Posterior cingulate gyrus (tissue), 11 donors: ENCODE results near the gene PPP1R9B.

Source experiments
- DNase-seq, 10 donors: peaks; one replicate each; pipeline versions ENCODE4 v3.0.0 to v3.0.0-alpha.2; 2020 to 2021; ENCODE audit warnings: mixed read lengths in 3 of 10
- intact Hi-C: fragments of 100-400 bp; cut with DNase I; formaldehyde crosslinking; loops from one replicate; pipeline ENCODE4 v1.15.1; 2023

The PPP1R9B gene, protein sequence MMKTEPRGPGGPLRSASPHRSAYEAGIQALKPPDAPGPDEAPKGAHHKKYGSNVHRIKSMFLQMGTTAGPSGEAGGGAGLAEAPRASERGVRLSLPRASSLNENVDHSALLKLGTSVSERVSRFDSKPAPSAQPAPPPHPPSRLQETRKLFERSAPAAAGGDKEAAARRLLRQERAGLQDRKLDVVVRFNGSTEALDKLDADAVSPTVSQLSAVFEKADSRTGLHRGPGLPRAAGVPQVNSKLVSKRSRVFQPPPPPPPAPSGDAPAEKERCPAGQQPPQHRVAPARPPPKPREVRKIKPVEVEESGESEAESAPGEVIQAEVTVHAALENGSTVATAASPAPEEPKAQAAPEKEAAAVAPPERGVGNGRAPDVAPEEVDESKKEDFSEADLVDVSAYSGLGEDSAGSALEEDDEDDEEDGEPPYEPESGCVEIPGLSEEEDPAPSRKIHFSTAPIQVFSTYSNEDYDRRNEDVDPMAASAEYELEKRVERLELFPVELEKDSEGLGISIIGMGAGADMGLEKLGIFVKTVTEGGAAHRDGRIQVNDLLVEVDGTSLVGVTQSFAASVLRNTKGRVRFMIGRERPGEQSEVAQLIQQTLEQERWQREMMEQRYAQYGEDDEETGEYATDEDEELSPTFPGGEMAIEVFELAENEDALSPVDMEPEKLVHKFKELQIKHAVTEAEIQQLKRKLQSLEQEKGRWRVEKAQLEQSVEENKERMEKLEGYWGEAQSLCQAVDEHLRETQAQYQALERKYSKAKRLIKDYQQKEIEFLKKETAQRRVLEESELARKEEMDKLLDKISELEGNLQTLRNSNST

DNA sequence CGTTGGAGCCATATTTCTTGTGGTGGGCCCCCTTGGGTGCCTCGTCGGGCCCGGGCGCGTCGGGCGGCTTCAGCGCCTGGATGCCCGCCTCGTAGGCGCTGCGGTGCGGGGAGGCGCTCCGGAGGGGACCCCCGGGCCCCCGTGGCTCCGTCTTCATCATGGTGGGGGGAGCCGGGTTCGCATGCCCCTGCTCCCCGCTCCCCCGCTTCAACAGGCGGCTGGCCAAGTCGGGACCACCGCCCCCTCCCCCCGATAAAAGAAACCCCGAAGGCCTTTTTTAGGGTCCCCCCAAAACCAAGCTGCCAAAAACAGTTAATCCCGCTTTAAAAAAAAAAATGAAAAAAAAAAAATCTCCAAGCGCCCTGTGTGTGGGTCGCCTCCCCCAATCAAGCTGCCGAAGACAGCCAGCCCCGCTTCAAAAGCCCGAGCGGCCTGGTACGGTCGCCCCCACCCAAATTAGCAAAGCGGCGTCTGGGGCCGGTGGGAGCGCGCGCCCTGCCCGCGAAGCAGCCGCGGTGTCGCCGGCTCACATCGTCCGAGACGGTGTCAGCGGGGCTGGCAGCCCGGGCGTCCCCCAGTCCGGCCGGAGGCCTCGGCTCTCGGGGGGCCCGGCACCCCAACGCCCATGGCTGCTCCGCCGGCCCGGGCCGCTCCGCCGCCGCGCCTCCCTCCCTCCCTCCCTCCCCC lies at the start of gene PPP1R9B:
PPP1R9B (minus strand) TSS at position 324 of the 687 bp plus-strand sequence; CDS start at position 160, 164 bp downstream.
- intact Hi-C loops, result loop anchor here (1.0 to 2.0 kb wide), 2 partner anchors 11 to 56 kb away; partner anchors contain the start of gene PDK2
- peak in 1 of 10 donors; percentile 80 for DNase-seq

DNA sequence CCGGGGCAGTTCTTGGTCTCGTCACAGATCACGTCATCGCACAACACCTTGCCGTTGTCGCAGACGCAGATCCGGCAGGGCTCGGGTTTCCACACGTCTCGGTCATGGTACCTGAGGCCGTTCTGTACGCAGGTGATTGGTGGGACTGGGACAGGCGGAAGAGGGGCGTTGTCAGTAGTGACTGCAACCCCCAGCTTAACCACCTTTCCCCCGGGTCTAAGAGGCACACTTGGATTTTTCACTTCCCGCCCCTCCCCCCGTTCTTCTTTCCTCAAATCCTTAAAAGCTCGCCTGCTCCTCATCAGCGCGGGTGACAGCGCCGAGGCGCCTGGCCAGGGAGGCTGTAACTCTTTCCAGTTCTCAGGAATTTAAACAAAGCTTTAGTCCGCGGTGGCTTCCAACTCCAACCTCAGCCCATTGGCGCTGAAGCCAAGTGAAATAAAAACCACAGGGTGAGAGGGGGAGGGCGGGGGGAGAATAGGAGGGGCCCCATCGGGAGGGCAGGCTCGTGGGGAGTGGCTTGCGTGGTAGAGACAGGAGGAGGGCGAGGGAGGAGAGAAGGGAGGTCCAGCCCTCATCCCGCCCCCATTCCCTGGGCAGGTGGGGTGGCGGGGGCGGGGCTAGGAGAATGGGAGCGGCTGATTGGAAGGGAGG lies 49.5 kb upstream of the PPP1R9B start:
- DNase-seq, result peak in 3 of 10 donors; percentile 22 to 82 (median 75)
- intact Hi-C loops, result loop anchor here (1.0 to 2.0 kb wide), 3 partner anchors 31 to 97 kb away; no protein-coding TSS in a partner anchor

DNA sequence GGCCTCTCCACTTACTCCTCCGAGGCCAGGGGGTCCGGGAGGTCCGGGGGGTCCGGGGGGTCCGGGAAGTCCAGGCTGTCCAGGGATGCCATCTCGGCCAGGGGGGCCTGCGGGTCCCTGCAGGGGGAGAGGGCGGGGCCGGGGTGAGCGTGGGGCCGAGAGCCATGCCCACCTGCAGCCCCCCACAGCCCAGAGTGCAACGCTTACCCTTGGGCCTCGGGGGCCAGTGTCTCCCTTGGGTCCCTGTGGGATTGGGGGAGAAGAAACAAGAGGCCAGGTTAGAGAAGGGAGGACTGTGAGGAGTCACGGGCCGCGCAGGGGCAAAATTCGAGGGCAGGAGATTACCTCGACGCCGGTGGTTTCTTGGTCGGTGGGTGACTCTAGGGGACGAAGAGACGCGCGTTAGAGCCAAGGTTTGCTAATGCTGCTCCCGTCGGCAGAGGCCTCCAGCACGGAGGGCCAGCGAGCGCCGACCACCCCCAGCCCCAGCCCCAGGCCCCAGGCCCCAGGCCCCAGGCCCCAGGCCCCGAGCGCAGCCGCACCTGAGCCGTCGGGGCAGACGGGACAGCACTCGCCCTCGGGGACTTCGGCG lies 48.8 kb upstream of the PPP1R9B start:
- intact Hi-C loops, result loop anchor here (2.0 kb wide), 1 partner anchor 31 kb away; no protein-coding TSS in a partner anchor

DNA sequence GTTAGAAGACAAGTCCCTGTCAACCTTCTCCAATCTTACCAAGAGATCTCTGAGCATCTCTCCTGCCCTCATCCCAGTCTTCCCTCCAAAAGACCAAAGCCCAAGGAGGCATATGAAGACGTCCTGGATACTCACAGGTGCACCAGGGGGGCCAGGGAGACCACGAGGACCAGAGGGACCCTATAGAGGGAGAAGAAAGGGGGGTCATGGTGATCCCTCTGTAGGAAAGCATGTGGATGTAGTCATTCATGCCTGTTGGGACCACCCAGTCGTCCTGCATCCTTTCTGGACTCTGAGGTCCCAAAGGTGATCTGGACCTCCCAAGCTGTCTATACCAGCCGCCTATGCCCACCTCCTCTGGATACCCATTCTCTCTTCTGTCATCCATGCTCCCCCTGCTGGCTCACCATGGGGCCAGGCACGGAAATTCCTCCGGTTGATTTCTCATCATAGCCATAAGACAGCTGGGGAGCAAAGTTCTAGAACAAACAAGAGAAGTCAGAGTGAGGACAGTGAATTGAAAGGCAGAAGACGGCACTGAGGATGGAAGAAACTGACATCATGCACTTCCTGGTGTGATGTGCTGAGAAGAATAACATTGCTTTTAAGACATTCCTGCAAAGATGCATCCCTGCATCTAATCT lies 47.7 kb upstream of the PPP1R9B start:
- intact Hi-C loops, result loop anchor here (2.0 kb wide), 1 partner anchor 29 kb away; no protein-coding TSS in a partner anchor
- peak in 8 of 10 donors; percentile 56 to 93 (median 64) for DNase-seq

More for the DNA sequence above, 48.8 kb upstream of the PPP1R9B start:
- peak in 3 of 10 donors; percentile 44 to 78 (median 72) for DNase-seq

DNA sequence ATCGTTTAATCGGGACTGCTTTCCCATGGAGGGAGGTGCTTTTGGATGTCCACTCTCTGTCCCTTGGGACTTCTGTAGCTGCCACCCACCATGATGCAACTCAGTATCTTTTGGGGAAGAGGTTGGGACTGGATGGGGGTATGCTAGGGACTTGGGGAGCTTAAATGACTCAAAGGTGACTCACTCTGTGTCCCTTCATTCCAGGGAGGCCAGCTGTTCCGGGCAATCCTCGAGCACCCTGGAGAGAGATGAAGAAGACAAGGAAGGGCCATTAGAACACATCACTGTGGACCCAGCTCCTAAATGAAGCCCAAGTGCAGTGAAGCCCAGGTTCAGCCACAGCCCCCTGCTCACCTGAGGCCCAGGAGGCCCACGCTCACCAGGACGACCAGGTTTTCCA lies 46.3 kb upstream of the PPP1R9B start:
- DNase-seq, result peak in 3 of 10 donors; percentile 20 to 49 (median 23)
- intact Hi-C loops, result no loop called here

DNA sequence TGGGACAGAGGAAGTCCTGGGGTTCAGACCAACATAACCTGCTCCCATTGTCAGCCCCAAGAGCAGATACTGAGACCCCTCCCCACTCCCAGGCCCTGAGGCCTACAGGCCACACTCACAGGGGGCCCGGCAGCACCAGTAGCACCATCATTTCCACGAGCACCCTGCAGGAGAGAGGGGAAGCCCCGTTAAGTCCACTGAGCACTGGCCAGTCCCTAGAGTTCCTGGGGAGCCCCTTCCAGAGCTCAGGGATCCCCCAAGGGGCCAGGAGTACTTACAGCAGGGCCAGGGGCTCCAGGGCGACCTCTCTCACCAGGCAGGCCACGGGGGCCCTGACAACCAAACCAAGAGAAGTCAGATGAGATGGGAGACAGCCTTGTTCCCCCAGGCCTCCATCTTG lies 45.6 kb upstream of the PPP1R9B start:
- intact Hi-C loops, result no loop called here
- peak in 3 of 10 donors; percentile 43 to 61 (median 56) for DNase-seq

DNA sequence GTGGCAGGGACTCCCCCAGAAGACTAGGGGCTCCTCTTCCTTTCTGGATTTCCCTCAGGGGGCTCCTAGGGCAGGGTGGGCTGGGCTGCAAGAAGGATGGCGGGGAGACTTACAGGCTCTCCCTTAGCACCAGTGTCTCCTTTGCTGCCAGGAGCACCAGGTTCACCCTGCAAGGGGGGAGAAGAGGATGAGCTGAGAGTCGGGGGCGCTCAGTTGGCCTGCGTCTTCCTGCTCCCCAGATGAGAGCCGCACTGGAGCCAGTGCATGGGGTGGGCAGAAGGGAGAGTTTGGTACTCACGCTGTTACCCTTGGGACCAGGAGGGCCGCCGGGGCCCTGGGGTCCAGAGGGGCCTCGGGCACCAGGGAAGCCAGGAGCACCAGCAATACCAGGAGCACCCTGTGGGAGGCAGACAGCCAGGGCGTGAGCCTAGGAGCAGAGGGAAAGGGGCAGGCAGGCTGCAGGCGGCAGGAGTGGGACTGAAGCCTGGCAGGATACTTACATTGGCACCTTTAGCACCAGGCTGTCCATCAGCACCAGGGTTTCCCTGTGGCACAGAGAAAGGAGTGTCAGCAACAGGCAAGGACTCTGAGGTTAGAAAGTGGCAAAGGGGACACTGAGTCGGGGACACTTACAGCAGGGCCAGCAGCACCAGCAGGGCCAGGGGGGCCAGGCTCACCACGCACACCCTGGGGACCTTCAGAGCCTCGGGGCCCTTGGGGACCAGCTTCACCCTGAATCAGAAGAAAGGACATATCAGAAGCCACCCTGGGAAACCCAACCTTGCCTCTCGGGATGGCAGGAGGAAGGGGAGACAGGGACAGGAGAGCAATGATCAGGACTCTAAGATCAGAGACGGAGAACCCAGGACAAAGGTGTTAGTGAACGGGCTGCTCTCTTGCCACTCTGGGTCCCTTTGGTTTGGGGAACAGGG lies 44.7 kb upstream of the PPP1R9B start:
- intact Hi-C loops, result no loop called here
- DNase-seq, result peak in 3 of 10 donors; percentile 62 to 65 (median 65)

DNA sequence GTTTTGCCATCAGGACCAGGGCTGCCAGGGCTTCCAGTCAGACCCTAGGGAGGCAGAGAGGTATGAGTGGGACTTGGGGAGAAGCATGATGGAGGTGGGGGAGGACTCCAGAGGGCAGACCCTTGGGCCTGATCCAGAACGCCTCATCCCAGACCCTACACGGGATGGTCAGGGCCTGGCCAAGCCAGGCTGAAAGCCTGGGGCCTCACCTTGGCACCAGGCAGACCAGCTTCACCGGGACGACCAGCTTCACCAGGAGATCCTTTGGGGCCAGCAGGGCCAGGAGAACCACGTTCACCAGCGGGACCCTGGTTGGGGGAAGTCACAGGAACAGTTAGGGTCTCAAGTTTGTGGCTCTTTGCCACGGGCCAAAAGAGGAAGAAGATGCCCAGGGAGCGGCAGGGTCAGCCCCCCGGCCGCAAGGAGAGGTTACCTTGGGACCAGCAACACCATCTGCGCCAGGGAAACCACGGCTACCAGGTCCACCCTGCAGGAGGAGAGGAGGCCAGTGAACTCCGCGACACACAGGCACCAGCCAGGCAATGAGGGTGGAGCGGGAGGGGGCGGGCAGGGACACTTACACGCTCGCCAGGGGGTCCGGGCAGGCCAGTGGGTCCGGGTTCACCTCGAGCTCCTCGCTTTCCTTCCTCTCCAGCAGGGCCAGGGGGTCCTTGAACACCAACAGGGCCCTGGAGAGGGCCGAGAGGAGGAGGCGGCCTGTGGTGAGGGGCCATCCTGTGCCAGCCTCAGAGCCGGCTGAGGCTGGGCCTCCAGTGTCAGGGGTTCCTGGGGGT lies 43.9 kb upstream of the PPP1R9B start:
- intact Hi-C loops, result no loop called here
- peak in 3 of 10 donors; percentile 52 to 83 (median 71) for DNase-seq

DNA sequence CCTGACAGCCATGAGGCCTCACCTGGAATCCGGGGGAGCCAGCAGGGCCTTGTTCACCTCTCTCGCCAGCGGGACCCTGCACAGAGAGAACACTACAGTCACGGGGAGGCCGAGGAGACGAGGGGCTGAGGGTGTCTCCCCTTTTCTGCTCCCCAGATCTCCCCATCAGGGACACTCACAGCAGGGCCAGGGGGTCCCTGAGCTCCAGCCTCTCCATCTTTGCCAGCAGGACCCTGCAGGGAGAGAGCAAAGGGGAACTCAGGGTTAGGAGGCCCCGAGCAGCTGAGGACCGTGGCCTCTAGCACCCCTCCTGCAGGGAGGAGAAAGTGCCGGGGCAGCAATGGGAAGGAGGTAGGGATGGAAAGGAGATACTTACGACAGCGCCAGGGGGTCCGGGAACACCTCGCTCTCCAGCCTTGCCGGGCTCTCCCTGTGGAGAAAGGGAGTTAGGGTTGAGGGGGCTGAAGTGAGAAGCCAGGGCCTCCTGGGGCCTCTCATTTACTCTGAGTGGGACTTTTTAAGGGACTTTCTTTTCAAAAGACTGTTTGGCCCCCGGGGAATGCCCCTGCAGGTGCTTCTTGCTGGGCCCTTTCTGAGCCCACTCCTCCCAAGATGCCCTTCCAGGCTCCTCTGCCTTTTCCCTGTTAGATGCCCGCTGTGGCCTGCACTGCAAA lies 42.3 kb upstream of the PPP1R9B start:
- intact Hi-C loops, result no loop called here

DNA sequence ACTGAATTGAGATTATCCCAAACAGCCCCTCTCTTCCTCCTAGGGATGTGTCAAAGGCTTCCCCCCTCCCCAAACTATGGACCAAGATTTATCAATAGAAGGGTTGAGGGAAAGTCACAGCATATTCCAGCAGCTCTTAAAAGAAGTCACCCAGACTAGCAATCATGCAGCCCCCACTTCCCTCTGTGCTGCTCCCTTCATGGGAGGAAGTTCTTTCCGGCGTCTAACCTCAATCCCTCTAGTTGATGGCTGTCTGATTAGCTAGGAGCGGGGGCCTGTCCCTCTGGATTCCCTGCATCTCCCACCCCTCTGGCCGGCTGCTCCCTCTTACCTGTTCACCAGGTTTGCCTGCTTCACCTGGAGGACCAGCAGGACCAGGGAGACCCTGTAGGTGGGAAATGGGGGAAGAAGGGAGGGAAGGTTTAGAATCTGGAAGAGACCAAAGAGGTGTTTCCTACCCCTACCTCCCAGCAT lies 41.7 kb upstream of the PPP1R9B start:
- intact Hi-C loops, result no loop called here

More for the DNA sequence above, 42.3 kb upstream of the PPP1R9B start:
- DNase-seq, result peak in 1 of 10 donors; percentile 47

DNA sequence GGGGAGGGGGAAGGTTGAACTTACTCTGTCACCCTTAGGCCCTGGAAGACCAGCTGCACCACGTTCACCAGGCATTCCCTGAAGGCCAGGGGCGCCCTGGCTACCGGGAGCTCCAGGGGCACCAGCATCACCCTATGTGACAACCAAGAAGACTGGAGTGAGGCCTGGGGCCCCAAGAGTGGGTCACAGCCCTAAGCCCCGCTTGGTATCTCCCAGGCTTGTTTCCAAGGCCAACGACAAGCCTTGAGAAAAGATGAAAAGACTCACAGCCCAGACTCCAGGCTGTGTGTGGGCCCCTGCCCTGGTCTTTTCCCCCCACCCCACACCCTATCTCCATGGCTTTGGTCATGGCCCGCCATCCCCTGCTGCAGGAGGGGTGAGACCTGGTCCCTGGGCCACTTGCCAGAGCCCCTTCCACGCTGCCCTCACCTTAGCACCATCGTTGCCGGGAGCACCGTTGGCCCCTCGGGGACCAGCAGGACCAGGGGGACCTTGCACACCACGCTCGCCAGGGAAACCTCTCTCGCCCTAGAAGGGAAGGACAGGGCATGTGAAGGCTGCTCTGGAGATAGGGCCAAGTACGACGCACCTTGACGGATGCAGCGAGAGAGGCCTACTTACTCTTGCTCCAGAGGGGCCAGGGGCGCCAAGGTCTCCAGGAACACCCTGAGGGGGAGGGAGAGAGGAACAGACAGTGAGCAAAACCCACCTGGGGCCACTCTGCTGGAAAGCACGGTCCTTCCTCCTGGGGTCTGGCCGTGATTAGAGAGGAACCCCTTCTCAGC lies 41.1 kb upstream of the PPP1R9B start:
- intact Hi-C loops, result no loop called here
- DNase-seq, result peak in 1 of 10 donors; percentile 70

More for the DNA sequence above, 41.7 kb upstream of the PPP1R9B start:
- DNase-seq, result peak in 1 of 10 donors; percentile 32

DNA sequence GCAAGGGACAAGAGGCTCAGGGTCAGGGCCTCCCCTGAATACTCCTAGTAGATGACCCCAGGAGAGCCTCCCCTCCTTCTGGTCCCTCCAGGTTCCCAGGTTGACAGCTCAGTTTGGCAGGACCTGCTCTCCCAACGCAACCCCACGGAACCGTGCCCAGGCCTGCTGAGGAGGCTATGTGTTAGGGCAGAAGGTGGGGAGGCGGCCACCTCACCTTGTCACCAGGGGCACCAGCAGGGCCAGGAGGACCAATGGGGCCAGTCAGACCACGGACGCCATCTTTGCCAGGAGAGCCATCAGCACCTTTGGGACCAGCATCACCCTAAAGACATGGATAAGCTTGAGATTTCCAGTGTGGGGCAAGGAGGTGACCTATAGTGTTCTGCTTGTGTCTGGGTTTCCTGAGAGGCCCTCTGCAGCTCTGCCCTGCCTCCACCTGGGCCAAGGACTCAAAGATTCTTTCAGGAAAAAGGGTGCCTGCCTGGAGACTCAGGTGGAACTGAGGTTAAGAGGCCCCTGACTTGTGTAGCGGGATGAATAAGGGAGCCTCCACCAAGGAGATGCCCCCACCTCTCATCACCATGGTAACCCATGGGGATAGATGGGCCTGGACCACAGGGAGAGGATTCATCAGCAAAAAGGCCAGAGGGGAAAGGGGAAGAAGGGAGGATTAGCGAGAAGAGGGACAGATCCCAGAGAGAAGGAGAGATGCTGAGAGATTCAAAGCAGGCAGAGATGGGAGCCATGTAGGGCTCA lies 40.3 kb upstream of the PPP1R9B start:
- intact Hi-C loops, result no loop called here

DNA sequence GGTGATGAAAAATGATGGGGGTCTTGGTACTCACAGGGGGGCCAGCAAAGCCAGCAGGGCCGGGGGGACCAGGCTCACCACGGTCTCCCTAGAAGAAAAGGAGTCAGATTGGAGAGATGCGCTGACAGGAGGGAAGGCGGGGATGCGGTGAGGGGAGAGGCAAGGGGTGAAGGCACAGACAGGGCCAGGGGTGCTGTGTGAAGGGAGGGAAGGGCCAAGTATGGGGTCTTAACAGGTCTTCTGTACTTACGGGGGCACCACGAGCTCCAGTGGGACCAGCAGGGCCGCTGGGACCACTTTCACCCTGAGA lies 39.8 kb upstream of the PPP1R9B start:
- no peak for DNase-seq
- intact Hi-C loops, result no loop called here

More for the DNA sequence above, 40.3 kb upstream of the PPP1R9B start:
- DNase-seq, result peak in 1 of 10 donors; percentile 12

DNA sequence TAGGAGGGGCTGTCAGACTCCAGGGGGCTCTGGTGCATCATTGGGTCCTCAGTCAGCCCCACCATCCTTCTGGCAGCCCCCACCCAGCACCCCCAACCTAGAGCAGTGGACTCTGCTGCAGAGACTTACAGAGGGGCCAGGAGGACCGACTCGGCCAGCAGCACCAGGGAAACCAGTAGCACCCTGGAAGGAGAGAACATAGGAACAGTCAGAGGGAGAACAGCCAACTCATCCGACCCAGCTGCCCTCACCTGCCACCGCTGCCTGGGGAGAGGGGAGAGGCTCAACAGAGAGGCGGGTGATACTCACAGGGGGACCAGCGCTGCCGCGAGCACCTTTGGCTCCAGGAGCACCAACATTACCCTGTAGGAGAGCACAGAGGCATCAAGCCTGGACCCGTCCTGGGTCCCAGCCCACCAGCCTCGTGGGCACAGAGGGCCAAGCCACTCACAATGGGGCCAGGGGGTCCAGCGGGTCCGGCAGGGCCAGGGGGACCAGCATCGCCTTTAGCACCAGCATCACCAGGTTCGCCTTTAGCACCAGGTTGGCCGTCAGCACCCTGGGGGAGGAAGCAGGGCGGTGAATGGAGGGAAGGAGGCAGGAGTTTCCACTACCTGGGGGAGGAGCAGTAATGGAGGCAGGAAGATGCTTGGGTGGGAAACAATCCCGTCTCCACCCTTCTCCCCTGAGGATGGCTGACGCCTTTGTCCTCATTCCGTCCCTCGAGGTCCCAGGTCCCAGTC lies 39.2 kb upstream of the PPP1R9B start:
- DNase-seq, result no peak
- intact Hi-C loops, result no loop called here
